ENCODE results near the gene IL22RA1.

IL22RA1 gene

GRCh38 chr1:24165500-24165899 lies 22.6 kb upstream of the IL22RA1 start:
- no peak for DNase-seq (ENCODE audit: low read depth in 2 of 2)

GRCh38 chr1:24164004-24164403 lies 21.1 kb upstream of the IL22RA1 start:
- DNase-seq (ENCODE audit: low read depth in 2 of 2), result no peak

- DNase-seq (ENCODE audit: low read depth in 2 of 2), result no peak
Observed at GRCh38 chr1:24162201-24162600, 19.3 kb upstream of the IL22RA1 start.

GRCh38 chr1:24161270-24161669 lies 18.3 kb upstream of the IL22RA1 start:
- no peak for DNase-seq (ENCODE audit: low read depth in 2 of 2)

- DNase-seq (ENCODE audit: low read depth in 2 of 2), result no peak
Observed at GRCh38 chr1:24159366-24159765, 16.4 kb upstream of the IL22RA1 start.

- no peak for DNase-seq (ENCODE audit: low read depth in 2 of 2)
Observed at GRCh38 chr1:24157918-24158481, 15.1 kb upstream of the IL22RA1 start.

GRCh38 chr1:24156542-24157260 lies 13.8 kb upstream of the IL22RA1 start:
- no peak for DNase-seq (ENCODE audit: low read depth in 2 of 2)

GRCh38 chr1:24155011-24155782 lies 12.3 kb upstream of the IL22RA1 start:
- no peak for DNase-seq (ENCODE audit: low read depth in 2 of 2)

DNA sequence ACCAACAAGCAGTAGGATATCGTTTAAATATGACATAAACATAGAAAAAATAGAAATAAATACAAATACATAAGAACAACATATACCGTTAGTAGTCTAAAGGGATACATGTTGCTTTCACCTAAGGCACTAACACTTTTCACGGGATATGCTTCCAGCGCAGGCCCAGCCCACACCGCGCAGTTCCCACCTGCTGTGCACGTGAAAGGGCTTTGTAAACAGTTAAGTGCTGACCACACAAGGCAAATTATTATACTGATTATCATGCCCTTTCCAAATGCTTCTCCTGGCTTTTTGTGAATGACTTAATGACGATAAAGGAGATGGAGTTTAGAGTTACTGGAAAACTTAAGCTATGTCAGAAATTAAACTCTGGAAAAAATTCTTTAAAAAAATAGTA lies 11.3 kb upstream of the IL22RA1 start:
- no peak for DNase-seq (ENCODE audit: low read depth in 2 of 2)

DNA sequence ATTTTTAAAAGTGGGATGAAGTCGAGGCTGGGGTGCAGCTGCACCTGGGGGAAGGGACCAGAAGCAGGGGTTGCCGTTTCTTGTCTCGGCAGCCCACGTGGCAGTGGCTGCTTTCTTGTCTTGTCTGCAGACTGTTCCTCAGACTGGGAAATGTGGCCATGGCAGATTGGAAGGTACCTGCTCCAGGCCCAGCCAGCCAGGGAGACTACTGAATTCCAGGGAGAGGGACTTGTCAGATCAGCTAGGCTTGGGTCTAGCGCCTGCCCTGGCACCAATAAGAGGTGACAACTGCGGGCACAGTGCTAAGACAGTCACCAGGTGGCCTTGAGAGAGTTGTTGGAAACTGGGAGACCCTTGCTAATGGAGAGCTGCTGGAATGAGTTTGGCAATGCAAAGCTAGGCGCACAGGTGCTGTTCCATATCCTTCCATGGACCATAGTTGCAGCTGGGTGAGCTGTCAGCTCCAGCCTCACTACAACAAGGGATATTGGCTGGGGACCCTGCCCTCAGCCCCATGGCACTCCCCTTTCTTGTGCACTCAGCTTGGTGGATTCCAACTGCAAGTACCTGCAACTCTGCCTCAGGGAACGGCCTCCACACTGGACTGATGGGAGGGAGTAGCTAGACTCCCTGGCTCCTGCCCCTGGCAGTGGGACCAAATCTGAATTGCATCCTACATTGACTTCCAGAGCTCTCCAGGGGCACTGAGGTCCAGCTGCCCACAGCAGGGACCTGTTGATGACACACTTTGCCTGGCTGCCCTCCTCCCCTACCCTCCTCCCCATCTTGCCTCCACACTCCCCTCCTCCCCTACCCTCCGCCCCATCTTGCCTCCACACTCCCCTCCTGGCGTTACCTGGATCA lies 9.9 kb upstream of the IL22RA1 start:
- no peak for DNase-seq (ENCODE audit: low read depth in 2 of 2)

DNA sequence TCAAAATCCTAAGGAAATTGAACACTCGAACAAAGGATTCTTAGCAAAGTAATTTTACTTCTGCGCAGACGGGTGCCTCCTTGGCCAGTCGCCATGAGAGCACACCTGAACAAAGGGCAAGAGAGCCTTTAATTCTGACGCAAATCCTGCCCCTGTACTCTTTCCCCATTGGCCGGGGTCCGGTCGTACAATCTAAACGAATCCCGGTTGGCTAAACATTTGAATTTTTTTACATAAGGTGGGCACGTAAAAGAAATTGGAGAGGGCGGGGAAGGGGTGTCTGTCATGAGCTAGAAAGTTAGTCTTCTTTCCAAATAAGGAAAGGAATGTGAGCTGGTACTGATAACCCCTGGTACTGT lies 8.2 kb upstream of the IL22RA1 start:
- no peak for DNase-seq (ENCODE audit: low read depth in 2 of 2)

DNA sequence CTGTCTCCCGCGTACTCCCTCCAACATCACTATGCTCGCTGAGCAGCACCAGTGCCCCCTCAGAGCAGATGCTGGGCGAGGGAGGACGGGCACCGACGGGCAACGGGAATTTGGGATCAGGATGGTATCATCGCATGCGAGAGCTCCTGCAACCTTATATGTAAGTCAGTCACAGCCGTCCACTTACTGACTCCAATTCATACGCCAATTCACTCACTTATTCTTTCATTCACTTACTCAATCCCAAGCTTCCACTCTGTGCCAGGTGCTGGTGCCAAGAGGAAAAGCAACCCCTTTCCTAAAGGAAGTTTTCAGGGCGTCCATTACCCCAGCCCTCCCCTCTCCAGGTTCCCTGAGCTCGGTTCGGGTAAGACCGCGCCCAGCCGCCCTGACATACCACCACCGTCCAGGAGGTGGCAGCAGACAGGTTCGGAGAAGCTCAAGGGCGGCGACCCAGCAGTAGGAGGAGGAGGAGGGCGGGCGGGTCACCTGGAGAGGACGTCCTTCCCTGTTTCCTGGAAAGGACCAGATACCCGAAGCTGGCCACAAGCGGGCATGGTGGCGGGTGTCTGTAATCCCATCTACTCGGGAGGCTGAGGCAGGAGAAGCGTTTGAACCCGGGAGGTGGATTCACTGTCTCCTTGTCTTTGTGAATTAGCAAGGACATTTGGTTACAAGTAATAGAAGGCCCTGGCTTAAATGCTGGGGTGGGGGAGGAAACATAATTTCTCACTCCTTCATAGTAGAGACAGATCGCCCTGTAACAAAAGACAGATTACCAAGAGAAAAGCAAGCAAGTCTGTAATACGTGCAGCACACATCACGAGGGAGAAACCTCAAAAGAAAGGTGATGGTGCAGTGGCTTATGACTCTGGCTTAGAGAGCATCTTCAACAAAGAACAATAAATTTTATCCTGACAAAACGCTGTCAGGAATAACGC lies 7.6 kb upstream of the IL22RA1 start:
- peak; percentile 67 to 76 for DNase-seq (ENCODE audit: low read depth in 2 of 2)

DNA sequence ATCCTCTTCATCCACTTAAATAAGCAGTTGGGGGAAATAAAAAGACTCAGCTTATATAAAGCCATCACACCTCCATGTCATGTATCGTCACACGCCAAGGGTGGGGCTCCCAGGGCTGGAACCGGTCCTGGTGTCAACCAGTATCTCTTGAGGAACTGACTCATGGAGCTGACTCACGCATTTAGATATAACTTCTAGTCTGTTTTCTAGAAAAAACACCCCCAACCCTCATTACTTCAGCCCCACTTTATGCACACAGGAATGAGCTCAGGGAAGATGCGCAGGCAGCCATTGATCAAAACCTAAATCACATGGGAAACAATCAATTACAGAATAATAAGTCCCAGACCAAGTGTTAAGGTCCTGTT lies 6.9 kb upstream of the IL22RA1 start:
- DNase-seq (ENCODE audit: low read depth in 2 of 2), result peak in 1 of 2 donors; percentile 25

DNA sequence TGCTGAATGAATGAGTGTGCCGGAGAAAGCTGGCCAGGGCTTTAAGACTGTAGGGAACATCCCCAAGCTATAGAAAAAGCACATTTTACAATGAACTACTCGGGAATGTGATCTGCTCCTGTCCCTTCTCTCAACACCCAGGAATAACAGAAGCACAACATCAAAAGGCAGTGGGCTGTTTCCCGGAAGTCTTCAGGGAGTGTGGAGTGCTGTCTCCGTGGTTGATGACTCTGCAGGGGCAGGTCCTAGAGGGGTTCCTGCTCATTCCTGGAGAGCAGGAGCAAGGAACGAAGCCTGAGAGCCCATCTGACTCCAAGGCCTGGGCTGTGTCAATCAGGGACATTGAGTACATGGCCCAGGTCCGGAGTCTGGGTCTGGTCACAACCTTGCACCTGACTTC lies 4.9 kb upstream of the IL22RA1 start:
- no peak for DNase-seq (ENCODE audit: low read depth in 2 of 2)

- DNase-seq (ENCODE audit: low read depth in 2 of 2), result no peak
Observed at GRCh38 chr1:24147194-24147593, 4.3 kb upstream of the IL22RA1 start.

DNA sequence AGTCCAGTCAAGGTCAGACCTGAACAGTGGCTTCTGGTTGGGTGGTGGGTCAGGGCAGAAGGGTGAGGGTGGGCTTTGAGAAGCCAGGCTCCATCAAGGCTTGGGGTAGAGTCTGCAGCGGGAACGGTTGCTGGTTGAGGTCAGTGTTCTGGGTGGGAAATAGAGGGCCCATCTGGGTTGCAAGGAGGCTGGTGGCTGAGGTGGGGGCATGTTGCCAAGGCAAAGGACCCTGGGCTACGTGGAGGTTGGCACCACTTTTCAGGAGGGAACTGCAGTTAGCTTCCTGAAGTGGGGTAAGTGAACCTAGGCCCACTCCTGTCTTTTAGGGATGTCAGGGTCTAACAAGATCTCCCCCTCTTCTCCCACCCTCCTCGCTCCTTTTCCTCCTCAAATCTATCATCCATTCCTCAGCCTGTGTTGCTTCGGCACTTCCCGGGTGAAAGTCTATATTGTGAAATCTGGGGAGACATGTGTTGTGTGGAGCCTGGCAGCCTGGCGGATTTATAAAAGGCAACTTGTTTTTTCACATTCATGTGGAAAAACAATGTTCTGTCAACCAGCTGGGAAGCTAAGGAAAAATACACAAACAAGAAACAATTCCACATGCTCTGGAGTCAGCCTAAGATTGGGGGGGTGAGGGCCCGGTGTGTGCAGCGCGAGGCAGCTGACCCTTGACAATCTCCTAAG lies 1.5 kb downstream of the IL22RA1 start:
- DNase-seq (ENCODE audit: low read depth in 2 of 2), result no peak

DNA sequence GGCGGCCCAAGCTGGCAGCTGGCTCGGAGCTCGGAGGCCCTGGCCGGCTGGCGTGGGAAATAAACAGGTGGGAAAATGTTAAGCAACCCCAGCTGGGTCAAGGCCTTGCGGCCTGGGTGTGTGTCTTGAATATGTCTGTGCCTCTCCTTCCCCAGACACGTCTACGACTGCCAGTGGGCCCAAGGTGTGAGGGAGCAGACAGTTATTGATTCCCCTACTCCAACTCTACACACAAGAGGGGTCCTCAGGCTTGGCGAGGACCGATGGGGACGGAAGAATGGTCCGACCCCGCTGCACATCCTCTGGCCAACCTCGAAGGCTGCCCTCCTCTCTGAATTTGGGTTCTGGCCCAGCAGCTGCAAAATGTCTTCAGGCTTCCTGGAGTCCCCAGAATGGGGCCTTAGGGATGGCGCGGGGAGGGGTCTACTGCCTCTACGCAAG lies 2.2 kb downstream of the IL22RA1 start:
- DNase-seq (ENCODE audit: low read depth in 2 of 2), result no peak

GRCh38 chr1:24139841-24140425 lies 3.0 kb downstream of the IL22RA1 start:
- no peak for DNase-seq (ENCODE audit: low read depth in 2 of 2)

- DNase-seq (ENCODE audit: low read depth in 2 of 2), result no peak
Observed at GRCh38 chr1:24139222-24139489, 3.8 kb downstream of the IL22RA1 start.

DNA sequence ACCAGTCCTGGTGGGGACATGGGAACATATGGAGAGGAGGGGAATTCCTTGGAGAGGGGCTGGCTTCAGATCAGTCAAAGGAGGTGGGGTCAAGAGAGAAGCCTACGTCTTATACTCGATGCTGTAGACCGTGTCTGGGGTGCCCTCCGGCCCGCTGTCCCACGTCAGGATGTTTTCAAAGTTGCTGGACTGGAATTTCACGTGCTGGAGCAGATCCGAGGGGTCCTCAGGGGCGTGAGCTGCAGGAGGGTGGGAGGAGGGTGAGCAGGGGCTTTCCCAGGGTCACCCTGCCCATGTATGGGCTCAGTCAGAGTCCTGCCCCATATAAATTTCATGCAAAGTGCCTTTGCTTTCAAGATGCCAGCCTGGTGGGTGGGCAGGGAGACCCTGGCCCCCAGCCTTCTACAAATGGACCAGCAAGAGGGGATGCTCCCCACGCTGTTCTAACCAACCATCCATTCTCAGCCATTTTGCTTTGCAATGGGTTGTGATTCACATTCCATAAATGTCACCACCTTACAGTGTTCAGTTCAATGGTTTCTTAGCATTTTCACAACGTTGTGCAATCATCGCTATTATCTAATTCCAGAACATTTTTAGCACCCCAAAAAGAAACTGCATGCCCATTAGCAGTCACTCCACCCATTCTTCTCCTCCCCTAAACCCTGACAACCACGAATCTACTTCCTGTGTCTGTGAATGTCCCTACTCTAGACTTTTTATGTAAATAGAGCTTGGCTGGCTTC lies 4.3 kb downstream of the IL22RA1 start:
- DNase-seq (ENCODE audit: low read depth in 2 of 2), result no peak
